Keratinocyte (primary cell): ENCODE measurements around the gene CAPZB. TPM values are rescaled to one million over a fixed set of nuclear protein-coding genes. Genes with fewer than 3 reads are reported as not detected.

Experiments used
- DNase-seq: peaks from one replicate; pipeline ENCODE4 v3.0.0-alpha.2; 2011; ENCODE audit warnings: low read depth, missing footprints, low spot score
- FAIRE-seq: peaks from 2 replicates; lab custom pipeline; 2011; peaks lifted over from hg19 to GRCh38; lab: Jason Lieb, UNC
- H2AFZ ChIP-seq: 2 replicates; pipeline ENCODE4 v1.6.0; 2012; ENCODE audit warnings: low read length, control low read depth, inconsistent platforms; ENCODE audit not compliant: control insufficient read depth
- H3K27ac ChIP-seq: 2 replicates; pipeline ENCODE4 v1.5.1; 2011; ENCODE audit warnings: low read length; ENCODE audit not compliant: control insufficient read depth, insufficient read depth
- H3K27me3 ChIP-seq: 3 replicates; pipeline ENCODE4 v1.6.0; 2011; ENCODE audit warnings: low read length; ENCODE audit not compliant: control insufficient read depth, insufficient read depth; ENCODE audit errors: extremely low read depth
- H3K36me3 ChIP-seq, 2 experiments: 2 replicates in 1 of 2; 3 replicates in 1 of 2; pipeline ENCODE4 v1.5.1; 2011; ENCODE audit warnings: low read length in 2 of 2, mild to moderate bottlenecking in 1 of 2; ENCODE audit not compliant: control insufficient read depth in 2 of 2, insufficient read depth in 2 of 2; ENCODE audit errors: extremely low read depth in 1 of 2
- H3K4me1 ChIP-seq: 3 replicates; pipeline ENCODE4 v1.5.1; 2011; ENCODE audit warnings: low read length; ENCODE audit not compliant: control insufficient read depth, insufficient read depth; ENCODE audit errors: extremely low read depth
- H3K4me2 ChIP-seq: 3 replicates; pipeline ENCODE4 v1.6.0; 2011; ENCODE audit warnings: low read depth, low read length; ENCODE audit not compliant: control insufficient read depth, insufficient read depth; ENCODE audit errors: extremely low read depth
- H3K4me3 ChIP-seq, 3 experiments: fragments of 200-600 bp in 1 of 3; sonication (generic) in 1 of 3; 2 replicates in 2 of 3; 3 replicates in 1 of 3; pipeline ENCODE4 v1.5.1; 2011 to 2016; ENCODE audit warnings: low read length in 3 of 3, mild to moderate bottlenecking in 3 of 3, control low read depth in 2 of 3, inconsistent platforms in 1 of 3, low read depth in 1 of 3, mixed read lengths in 1 of 3, mixed run types in 1 of 3, moderate library complexity in 1 of 3; ENCODE audit not compliant: control insufficient read depth in 2 of 3, insufficient read depth in 2 of 3; ENCODE audit errors: extremely low read depth in 1 of 3
- H3K79me2 ChIP-seq: 2 replicates; pipeline ENCODE4 v1.6.0; 2012; ENCODE audit warnings: low read length; ENCODE audit not compliant: control insufficient read depth, insufficient read depth
- H3K9ac ChIP-seq: 3 replicates; pipeline ENCODE4 v1.6.0; 2011; ENCODE audit warnings: low read length; ENCODE audit not compliant: control insufficient read depth, insufficient read depth; ENCODE audit errors: extremely low read depth
- H3K9me1 ChIP-seq: 3 replicates; pipeline ENCODE4 v1.6.0; 2011; ENCODE audit warnings: low read length; ENCODE audit not compliant: control insufficient read depth, insufficient read depth; ENCODE audit errors: extremely low read depth
- H3K9me3 ChIP-seq: 2 replicates; pipeline ENCODE4 v1.5.1; 2012; ENCODE audit warnings: low read depth, low read length; ENCODE audit not compliant: control insufficient read depth
- H4K20me1 ChIP-seq: 3 replicates; pipeline ENCODE4 v1.6.0; 2011; ENCODE audit warnings: low read length; ENCODE audit not compliant: control insufficient read depth, insufficient read depth; ENCODE audit errors: extremely low read depth
- CTCF ChIP-seq, 3 experiments: IDR thresholded peaks in 1 of 3; conservative IDR thresholded peaks in 1 of 3; optimal IDR thresholded peaks in 1 of 3; 2 replicates in 2 of 3; 3 replicates in 1 of 3; pipeline versions ENCODE3 to v1.5.1; 2011; ENCODE audit warnings: low read length in 3 of 3, mild to moderate bottlenecking in 3 of 3, moderate library complexity in 2 of 3, control low read depth in 1 of 3, inconsistent platforms in 1 of 3; ENCODE audit not compliant: insufficient read depth in 2 of 3; ENCODE audit errors: extremely low read depth in 1 of 3
- EZH2 ChIP-seq: IDR thresholded peaks from one replicate; pipeline ENCODE4 v1.6.1; 2012; ENCODE audit warnings: inconsistent platforms, mild to moderate bottlenecking, low read length, moderate library complexity
- dilution Hi-C: fragments of 300-500 bp; cut with MboI; formaldehyde crosslinking; loops from one replicate; pipeline ENCODE4 v1.7.0; 2020; ENCODE audit warnings: low sequenced_read_pairs; ENCODE audit not compliant: extremely low pct_ligation_motif_present
- polyA plus RNA-seq, 5 experiments: library from polyadenylated mRNA; depleted of rRNA in 3 of 5; stranded (reverse) in 3 of 5; stranded (forward) in 1 of 5; unstranded in 1 of 5; fragments of >200 nt; gene quantifications; 1 replicate in 1 of 5; 2 replicates in 3 of 5; 3 replicates in 1 of 5; pipeline versions ENCODE4 v1.2.1 to v1.2.3, GENCODE V29; 2011 to 2012; ENCODE audit warnings: missing spikeins in 2 of 5, low read depth in 1 of 5, low replicate concordance in 1 of 5

Gene CAPZB
- polyA plus RNA-seq, 1 donor (not counting 4 experiments of a cell fraction or from before 2014, with no cell fraction given), result 193 TPM

- Histone ChIP-seq H3K4me1 (peaks cover 3% of the 10 kb centered on the region), H2AFZ (no peak overlapping the region), H3K27ac (no peak overlapping the region), H4K20me1 (no peaks in the 10 kb centered on the region), H3K79me2 (no peaks in the 10 kb centered on the region), H3K36me3 (peaks cover 0 to 23% of the 10 kb centered on the region in 2 experiments), H3K4me3 (no peak overlapping the region), H3K9me3 (no peaks in the 10 kb centered on the region), H3K9me1 (no peaks in the 10 kb centered on the region), H3K9ac (no peak overlapping the region), H3K27me3 (no peaks in the 10 kb centered on the region), H3K4me2 (no peak overlapping the region)
- dilution Hi-C loops, result no loop called here
- DNase-seq (no peak), FAIRE-seq (no peak)
- no peak for TF ChIP-seq CTCF (optimal IDR thresholded peaks at IDR 0.05 in 1 of 3, IDR thresholded peaks at IDR 0.05 in 1 of 3, conservative IDR thresholded peaks at IDR 0.05 in 1 of 3; ENCODE audit: extremely low read depth in 1 of 3, insufficient read depth in 2 of 3, low read length in 3 of 3)
- TF ChIP-seq EZH2, result no peak
Observed at GRCh38 chr1:19323987-19324664, 161.2 kb downstream of the CAPZB start.

- Histone ChIP-seq H3K9me3 (no peaks in the 10 kb centered on the region), H3K79me2 (no peaks in the 10 kb centered on the region), H4K20me1 (peaks cover 3% of the 10 kb centered on the region), H3K27ac (no peak overlapping the region), H3K4me3 (no peak overlapping the region), H3K27me3 (no peaks in the 10 kb centered on the region), H2AFZ (no peak overlapping the region), H3K9me1 (peaks cover 2% of the 10 kb centered on the region), H3K36me3 (peaks cover 7 to 21% of the 10 kb centered on the region in 2 experiments), H3K4me1 (peaks cover 6% of the 10 kb centered on the region), H3K9ac (no peak overlapping the region), H3K4me2 (no peak overlapping the region)
- dilution Hi-C loops, result no loop called here
- FAIRE-seq (no peak), DNase-seq (no peak)
- TF ChIP-seq EZH2 (no peak), CTCF (optimal IDR thresholded peaks at IDR 0.05 in 1 of 3, IDR thresholded peaks at IDR 0.05 in 1 of 3, conservative IDR thresholded peaks at IDR 0.05 in 1 of 3; ENCODE audit: extremely low read depth in 1 of 3, insufficient read depth in 2 of 3, low read length in 3 of 3) (no peak)
Observed at GRCh38 chr1:19322481-19322880, 162.9 kb downstream of the CAPZB start.
